ENCODE results near the gene BCAM.
"Not testable (repeated sequence)": the region's sequence is repeated elsewhere in the genome, so short reads cannot be mapped to it uniquely, and the experiment has no call there.

The BCAM gene

GRCh38 chr19:44817725-44818465 lies 9.0 kb downstream of the BCAM start:
- TF ChIP-seq POLR2A (IDR thresholded peaks at IDR 0.05; ENCODE audit: low read depth, low read length), result no peak
- DNase-seq (ENCODE audit: insufficient read length, low spot score) (no peak), FAIRE-seq (no peak)

- DNase-seq (ENCODE audit: insufficient read length, low spot score) (no peak), FAIRE-seq (no peak)
- no peak for TF ChIP-seq POLR2A (IDR thresholded peaks at IDR 0.05; ENCODE audit: low read depth, low read length)
Measured at GRCh38 chr19:44818466-44819031, 9.6 kb downstream of the BCAM start.

- TF ChIP-seq POLR2A (IDR thresholded peaks at IDR 0.05; ENCODE audit: low read depth, low read length), result no peak
- FAIRE-seq, result no peak
- DNase-seq (ENCODE audit: insufficient read length, low spot score), result no peak
Measured at GRCh38 chr19:44819246-44819832, 10.4 kb downstream of the BCAM start.

GRCh38 chr19:44820648-44821609 lies 12.0 kb downstream of the BCAM start:
- DNase-seq (ENCODE audit: insufficient read length, low spot score) (no peak), FAIRE-seq (no peak)
- TF ChIP-seq POLR2A (IDR thresholded peaks at IDR 0.05; ENCODE audit: low read depth, low read length), result no peak

- FAIRE-seq, result no peak
- TF ChIP-seq POLR2A (IDR thresholded peaks at IDR 0.05; ENCODE audit: low read depth, low read length), result no peak
Measured at GRCh38 chr19:44822177-44822576, 13.3 kb downstream of the BCAM start.

GRCh38 chr19:44822670-44823372 lies 13.9 kb downstream of the BCAM start:
- DNase-seq (ENCODE audit: insufficient read length, low spot score) (no peak), FAIRE-seq (no peak)
- TF ChIP-seq POLR2A (IDR thresholded peaks at IDR 0.05; ENCODE audit: low read depth, low read length), result no peak

More at GRCh38 chr19:44822177-44822576, 13.3 kb downstream of the BCAM start:
- no peak for DNase-seq (ENCODE audit: insufficient read length, low spot score)

- no peak for TF ChIP-seq POLR2A (IDR thresholded peaks at IDR 0.05; ENCODE audit: low read depth, low read length)
- no peak for FAIRE-seq
- DNase-seq (ENCODE audit: insufficient read length, low spot score), result no peak
Measured at GRCh38 chr19:44823373-44823698, 14.4 kb downstream of the BCAM start.

GRCh38 chr19:44824761-44825160 lies 15.9 kb downstream of the BCAM start:
- no peak for FAIRE-seq
- TF ChIP-seq POLR2A (IDR thresholded peaks at IDR 0.05; ENCODE audit: low read depth, low read length), result no peak
- DNase-seq (ENCODE audit: insufficient read length, low spot score), result no peak

- not testable (repeated sequence) for DNase-seq (ENCODE audit: insufficient read length, low spot score); FAIRE-seq
Measured at GRCh38 chr19:44832875-44833274, 24.0 kb downstream of the BCAM start.

GRCh38 chr19:44834399-44834798 lies 25.5 kb downstream of the BCAM start:
- not testable (repeated sequence) for FAIRE-seq; DNase-seq (ENCODE audit: insufficient read length, low spot score)

GRCh38 chr19:44839276-44839675 lies 30.4 kb downstream of the BCAM start:
- no peak for DNase-seq (ENCODE audit: insufficient read length, low spot score)
- FAIRE-seq, result no peak
- no peak for TF ChIP-seq POLR2A (IDR thresholded peaks at IDR 0.05; ENCODE audit: low read depth, low read length)

GRCh38 chr19:44840811-44841210 lies 31.9 kb downstream of the BCAM start:
- DNase-seq (ENCODE audit: insufficient read length, low spot score) (no peak), FAIRE-seq (no peak)
- TF ChIP-seq POLR2A (IDR thresholded peaks at IDR 0.05; ENCODE audit: low read depth, low read length), result no peak

- FAIRE-seq, result no peak
- TF ChIP-seq POLR2A (IDR thresholded peaks at IDR 0.05; ENCODE audit: low read depth, low read length), result no peak
Measured at GRCh38 chr19:44841231-44841630, 32.3 kb downstream of the BCAM start.

GRCh38 chr19:44845286-44845611 lies 36.3 kb downstream of the BCAM start:
- DNase-seq (ENCODE audit: insufficient read length, low spot score) (no peak), FAIRE-seq (no peak)
- TF ChIP-seq POLR2A (IDR thresholded peaks at IDR 0.05; ENCODE audit: low read depth, low read length), result no peak

More at GRCh38 chr19:44841231-44841630, 32.3 kb downstream of the BCAM start:
- DNase-seq (ENCODE audit: insufficient read length, low spot score), result no peak

All from H54 (cell line).